RWPE1 (cell line): ENCODE results near the gene LATS2.

Experiments
- CTCF ChIA-PET: fragments of 350-600 bp; sonication (Branson Sonifier 250); formaldehyde crosslinking; extraction: SDS; loops from one replicate; lab custom pipeline; 2021; lab: Yijun Ruan, JAX
- POLR2A ChIA-PET: fragments of 400-600 bp; formaldehyde crosslinking; extraction: SDS; loops from one replicate; lab custom pipeline; 2020; ENCODE audit warnings: antibody characterized with exemption; ENCODE audit not compliant: low non-redundant PET; lab: Yijun Ruan, JAX
- DNase-seq: peaks from one replicate; pipeline ENCODE4 v3.0.0; 2012; ENCODE audit warnings: low spot score
- H3K27ac ChIP-seq: fragments of 450-650 bp; 2 replicates; pipeline ENCODE4 v1.5.1; 2017
- TF ChIP-seq, protein P1 (sequence below): fragments of 450-650 bp; conservative IDR thresholded peaks from 2 replicates; pipeline ENCODE4 v1.5.1; 2017; ENCODE audit warnings: low read depth, mild to moderate bottlenecking

Gene LATS2

DNA sequence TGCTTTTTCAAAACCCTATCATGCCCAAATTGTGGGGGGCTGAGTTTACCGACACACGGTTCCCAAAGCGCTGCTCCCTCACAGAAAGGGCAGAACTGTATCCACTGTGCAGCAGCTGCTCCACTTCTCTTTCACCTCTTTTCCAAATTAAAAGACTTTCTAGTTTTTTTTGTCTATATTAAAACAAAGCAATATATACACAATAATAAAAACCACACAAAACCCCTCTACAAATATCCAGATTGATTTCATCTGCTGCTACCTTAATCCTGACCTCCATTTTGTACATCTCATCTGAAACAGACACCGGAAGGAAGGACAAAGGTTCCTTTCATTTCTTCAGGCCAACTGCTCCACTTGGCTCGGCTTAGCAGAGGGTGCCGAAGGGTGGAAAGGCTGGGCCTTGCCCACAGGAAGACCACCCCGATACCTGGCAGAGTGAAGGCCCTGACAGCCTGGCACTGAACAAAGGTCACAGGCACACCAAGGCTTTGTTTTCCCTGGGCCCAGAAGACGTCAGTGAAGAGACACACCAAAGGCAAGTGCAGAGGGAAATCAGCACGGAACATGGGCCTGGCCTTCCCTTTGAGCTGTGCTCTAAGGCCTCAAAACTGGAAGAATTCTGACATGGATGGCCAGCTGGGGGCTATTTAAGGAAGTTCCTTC, 71.6 kb downstream of the LATS2 start:
- no peak overlapping the region for H3K27ac ChIP-seq
- no peak for DNase-seq
- POLR2A ChIA-PET = no interaction called here
- TF ChIP-seq, protein P1, sequence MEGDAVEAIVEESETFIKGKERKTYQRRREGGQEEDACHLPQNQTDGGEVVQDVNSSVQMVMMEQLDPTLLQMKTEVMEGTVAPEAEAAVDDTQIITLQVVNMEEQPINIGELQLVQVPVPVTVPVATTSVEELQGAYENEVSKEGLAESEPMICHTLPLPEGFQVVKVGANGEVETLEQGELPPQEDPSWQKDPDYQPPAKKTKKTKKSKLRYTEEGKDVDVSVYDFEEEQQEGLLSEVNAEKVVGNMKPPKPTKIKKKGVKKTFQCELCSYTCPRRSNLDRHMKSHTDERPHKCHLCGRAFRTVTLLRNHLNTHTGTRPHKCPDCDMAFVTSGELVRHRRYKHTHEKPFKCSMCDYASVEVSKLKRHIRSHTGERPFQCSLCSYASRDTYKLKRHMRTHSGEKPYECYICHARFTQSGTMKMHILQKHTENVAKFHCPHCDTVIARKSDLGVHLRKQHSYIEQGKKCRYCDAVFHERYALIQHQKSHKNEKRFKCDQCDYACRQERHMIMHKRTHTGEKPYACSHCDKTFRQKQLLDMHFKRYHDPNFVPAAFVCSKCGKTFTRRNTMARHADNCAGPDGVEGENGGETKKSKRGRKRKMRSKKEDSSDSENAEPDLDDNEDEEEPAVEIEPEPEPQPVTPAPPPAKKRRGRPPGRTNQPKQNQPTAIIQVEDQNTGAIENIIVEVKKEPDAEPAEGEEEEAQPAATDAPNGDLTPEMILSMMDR = no peak
- CTCF ChIA-PET = interaction anchor here (0.6 kb wide), 1 partner anchor 112 kb away, joined by 4 read pairs; no protein-coding TSS in a partner anchor

DNA sequence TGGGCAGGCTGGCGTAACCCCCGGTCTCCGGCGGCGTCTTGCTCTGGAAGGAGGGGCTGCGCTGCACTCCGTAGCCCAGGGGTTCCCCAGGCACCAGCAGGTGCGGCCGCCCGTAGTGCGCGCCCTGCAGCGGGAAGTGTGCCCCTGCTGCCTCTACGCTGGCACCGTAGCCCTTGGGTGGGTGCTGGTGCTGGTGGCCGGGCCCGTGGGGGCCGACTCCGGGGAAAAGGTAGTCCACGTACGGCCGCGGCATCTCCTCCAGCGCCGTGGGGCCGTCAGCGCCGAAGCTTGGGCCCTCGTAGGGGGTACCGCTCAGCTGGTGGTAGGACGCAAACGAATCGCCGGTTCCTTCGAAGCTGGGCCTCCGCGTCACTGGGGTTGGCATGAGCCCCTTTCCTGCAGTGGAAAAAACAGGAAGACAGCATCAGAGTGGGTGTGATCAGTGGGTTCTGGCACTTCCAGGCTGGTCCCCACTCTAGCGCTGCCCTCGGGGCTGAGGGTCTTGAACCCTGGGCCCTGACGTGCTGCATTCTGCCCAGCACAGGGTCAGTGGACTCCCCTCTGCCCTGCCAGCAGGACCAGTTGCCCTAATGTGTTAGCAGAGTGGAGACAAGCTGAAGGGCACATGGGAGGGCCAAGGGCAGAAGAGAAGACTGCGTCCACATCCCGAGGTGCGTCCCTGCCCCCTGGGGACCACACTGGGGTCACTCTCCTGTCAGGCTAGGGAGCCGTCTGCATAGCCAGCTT, 72.3 kb downstream of the LATS2 start:
- ChIA-PET POLR2A (no interaction called here), CTCF (no interaction called here)
- H3K27ac ChIP-seq = no peak overlapping the region
- TF ChIP-seq, protein P1 = no peak
- DNase-seq = no peak

DNA sequence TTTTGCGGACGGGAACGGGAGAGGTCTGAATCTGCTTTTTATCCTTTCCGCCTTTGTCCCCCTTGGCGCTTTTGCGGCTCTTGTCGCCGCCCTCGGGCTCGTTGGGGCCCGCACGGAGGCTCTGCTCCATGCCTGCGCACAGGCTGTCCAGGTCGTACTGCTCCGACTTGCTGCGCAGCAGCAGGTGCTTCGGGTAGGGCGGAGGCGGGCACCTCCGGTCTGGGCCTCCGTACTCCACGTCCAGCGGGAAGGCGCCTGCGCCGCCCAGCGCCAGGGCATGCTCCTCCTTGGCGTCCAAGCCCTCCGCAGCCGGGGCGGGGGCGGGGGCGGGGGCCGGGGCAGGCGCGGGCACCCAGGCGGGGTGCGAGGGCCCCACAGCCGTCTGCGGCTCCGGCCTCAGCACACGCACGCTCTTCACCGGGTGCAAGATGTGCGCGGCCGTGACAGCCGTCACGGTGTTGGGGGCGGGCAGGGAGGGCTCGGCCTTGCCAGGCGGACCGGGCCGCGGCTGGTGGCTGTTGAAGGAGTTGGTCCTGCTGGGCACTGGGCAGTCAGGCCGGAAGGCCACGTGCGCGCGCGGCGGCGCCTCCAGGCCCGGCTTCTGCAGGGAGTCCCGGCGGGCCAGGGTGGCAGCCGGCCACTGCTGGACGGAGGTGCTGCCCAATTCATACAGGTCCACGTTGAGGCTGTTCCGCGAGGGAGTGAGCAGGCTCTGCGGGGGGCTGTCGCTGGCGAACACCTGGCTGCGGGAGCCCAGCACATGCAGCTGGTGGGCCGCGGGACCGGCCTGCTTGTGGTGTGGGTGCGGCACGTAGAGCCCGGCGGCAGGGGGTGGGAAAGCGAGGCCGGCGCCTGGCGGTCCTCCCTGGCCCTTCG, 73.1 kb downstream of the LATS2 start:
- ChIA-PET CTCF (interaction anchor here (0.6 kb wide), 1 partner anchor 171 kb away, joined by 4 read pairs; no protein-coding TSS in a partner anchor), POLR2A (no interaction called here)
- no peak overlapping the region for H3K27ac ChIP-seq
- TF ChIP-seq, protein P1 = no peak
- no peak for DNase-seq

DNA sequence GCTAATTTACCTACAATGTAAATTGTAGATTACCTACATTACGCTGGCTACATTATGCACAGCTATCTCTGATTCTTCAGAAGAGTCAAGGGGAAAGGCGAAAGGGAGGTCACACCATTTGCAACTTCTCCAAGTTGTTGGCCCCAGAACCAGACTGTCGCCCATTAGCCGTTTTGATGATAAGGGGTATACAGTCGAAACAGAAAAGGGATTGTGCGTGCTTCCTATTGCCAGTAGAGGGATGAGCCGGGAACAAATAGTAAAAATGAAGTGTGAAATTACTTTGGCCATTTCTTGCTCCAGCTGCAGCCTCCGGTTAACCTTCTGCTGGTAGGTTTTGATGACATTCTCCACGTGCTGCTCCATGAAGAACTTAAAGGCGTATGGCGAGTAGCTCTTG, 73.8 kb downstream of the LATS2 start:
- no peak for DNase-seq
- H3K27ac ChIP-seq = no peak overlapping the region
- ChIA-PET POLR2A (no interaction called here), CTCF (interaction anchor here (0.6 kb wide), 1 partner anchor 171 kb away, joined by 4 read pairs; no protein-coding TSS in a partner anchor)
- TF ChIP-seq, protein P1 = no peak

DNA sequence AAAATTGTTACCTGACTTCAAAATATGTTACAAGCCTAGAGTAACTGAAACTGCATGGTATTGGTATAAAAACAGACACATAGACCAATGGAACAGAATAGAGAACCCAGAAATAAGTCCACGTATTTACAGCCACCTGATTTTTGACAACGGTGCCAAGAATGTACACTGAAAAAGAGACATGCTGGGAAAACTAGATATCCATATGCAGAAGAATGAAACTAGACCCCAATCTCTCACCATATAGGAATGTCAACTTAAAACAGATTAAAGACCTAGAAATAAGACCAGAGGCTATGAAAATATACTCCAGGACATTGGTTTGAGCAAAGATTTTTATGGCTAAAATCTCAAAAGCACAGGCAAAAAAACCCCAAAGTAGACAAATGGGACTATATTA, 76.5 kb downstream of the LATS2 start:
- TF ChIP-seq, protein P1 = no peak
- no peak for DNase-seq
- CTCF ChIA-PET = no interaction called here
- no peak overlapping the region for H3K27ac ChIP-seq
- POLR2A ChIA-PET = no interaction called here

DNA sequence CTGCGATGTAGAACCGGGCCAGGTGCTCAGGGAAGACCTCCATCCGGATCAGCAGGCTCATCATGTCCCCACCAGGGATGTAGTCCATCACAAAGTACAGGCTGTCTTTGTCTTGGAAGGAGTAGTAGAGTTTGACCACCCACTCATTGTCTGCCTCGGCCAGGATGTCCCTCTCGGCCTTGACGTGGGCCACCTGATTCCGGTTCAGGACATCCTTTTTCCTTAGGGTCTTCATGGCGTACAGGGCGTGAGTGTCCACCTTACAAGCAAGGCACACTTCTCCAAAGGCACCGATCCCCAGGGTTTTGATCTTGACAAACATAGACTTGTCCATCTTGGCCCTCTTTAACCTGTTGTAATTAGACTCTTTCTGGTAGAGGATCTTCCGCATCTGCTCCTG, 78.0 kb downstream of the LATS2 start:
- POLR2A ChIA-PET = no interaction called here
- no peak overlapping the region for H3K27ac ChIP-seq
- DNase-seq = no peak
- TF ChIP-seq, protein P1 = no peak
- CTCF ChIA-PET = no interaction called here
